Small intestine (tissue), 7 donors: ENCODE results near the gene SIT1. TPM values are rescaled to one million over a fixed set of nuclear protein-coding genes. Genes with fewer than 3 reads are reported as not detected.

ENCODE experiments used
- DNase-seq, 2 donors: peaks; one replicate each; pipeline versions ENCODE4 v3.0.0 to v3.0.0-alpha.2; 2013
- FAIRE-seq: peaks from 2 replicates; lab custom pipeline; 2012; peaks lifted over from hg19 to GRCh38; lab: Jason Lieb, UNC
- H3K27ac ChIP-seq, 3 donors: one replicate each; pipeline ENCODE4 v1.5.1; 2013; ENCODE audit warnings: low read length in 2 of 3, mild to moderate bottlenecking in 2 of 3, control low read depth in 1 of 3, inconsistent platforms in 1 of 3, low read depth in 1 of 3, moderate library complexity in 1 of 3
- H3K27me3 ChIP-seq, 3 donors: one replicate each; pipeline ENCODE4 v1.6.1; 2013; ENCODE audit warnings: low read length in 3 of 3, inconsistent platforms in 1 of 3; ENCODE audit not compliant: control insufficient read depth in 3 of 3, insufficient read depth in 3 of 3
- H3K36me3 ChIP-seq, 3 donors: one replicate each; pipeline ENCODE4 v1.6.1; 2013; ENCODE audit warnings: low read length in 3 of 3, inconsistent platforms in 1 of 3, low read depth in 1 of 3, mild to moderate bottlenecking in 1 of 3, moderate library complexity in 1 of 3; ENCODE audit not compliant: control insufficient read depth in 3 of 3, insufficient read depth in 2 of 3
- H3K4me1 ChIP-seq, 3 donors: one replicate each; pipeline ENCODE4 v1.6.1; 2013; ENCODE audit warnings: low read length in 2 of 3, inconsistent platforms in 1 of 3, low read depth in 1 of 3, mild to moderate bottlenecking in 1 of 3, moderate library complexity in 1 of 3; ENCODE audit not compliant: control insufficient read depth in 3 of 3, insufficient read depth in 2 of 3
- H3K4me3 ChIP-seq, 3 donors: one replicate each; pipeline ENCODE4 v1.5.1; 2013; ENCODE audit warnings: low read length in 3 of 3, control low read depth in 1 of 3, inconsistent platforms in 1 of 3, low read depth in 1 of 3, mild to moderate bottlenecking in 1 of 3, moderate library complexity in 1 of 3
- H3K9me3 ChIP-seq, 2 donors: one replicate each; pipeline ENCODE4 v1.6.1; 2013; ENCODE audit warnings: low read depth in 1 of 2, low read length in 1 of 2; ENCODE audit not compliant: control insufficient read depth in 2 of 2, insufficient read depth in 1 of 2
- WGBS, 3 donors: extraction: QIAGEN DNeasy Blood & Tissue Kit; methylation state at CpG; one replicate each; pipeline ENCODE4 v1.1.7; 2013; 5-methylcytosine and 5-hydroxymethylcytosine counted together
- polyA plus RNA-seq, 4 donors: library from polyadenylated mRNA; stranded (reverse) in 3 of 4; unstranded in 1 of 4; fragments of 200-250 nt in 3 of 4; fragments of 120-200 nt in 1 of 4; gene quantifications; one replicate each; pipeline versions ENCODE4 v1.2.1 to v1.2.3, GENCODE V29; 2013
- donor health status: healthy with polysubstance abuse.
- donor health status: control.
- donor health status: control.
- donor health status: Bipolar disorder and iron deficiency.
- donor health status: healthy.

Gene SIT1
- polyA plus RNA-seq, 4 donors, result 0.89 to 5.9 (median 1.4) TPM

DNA sequence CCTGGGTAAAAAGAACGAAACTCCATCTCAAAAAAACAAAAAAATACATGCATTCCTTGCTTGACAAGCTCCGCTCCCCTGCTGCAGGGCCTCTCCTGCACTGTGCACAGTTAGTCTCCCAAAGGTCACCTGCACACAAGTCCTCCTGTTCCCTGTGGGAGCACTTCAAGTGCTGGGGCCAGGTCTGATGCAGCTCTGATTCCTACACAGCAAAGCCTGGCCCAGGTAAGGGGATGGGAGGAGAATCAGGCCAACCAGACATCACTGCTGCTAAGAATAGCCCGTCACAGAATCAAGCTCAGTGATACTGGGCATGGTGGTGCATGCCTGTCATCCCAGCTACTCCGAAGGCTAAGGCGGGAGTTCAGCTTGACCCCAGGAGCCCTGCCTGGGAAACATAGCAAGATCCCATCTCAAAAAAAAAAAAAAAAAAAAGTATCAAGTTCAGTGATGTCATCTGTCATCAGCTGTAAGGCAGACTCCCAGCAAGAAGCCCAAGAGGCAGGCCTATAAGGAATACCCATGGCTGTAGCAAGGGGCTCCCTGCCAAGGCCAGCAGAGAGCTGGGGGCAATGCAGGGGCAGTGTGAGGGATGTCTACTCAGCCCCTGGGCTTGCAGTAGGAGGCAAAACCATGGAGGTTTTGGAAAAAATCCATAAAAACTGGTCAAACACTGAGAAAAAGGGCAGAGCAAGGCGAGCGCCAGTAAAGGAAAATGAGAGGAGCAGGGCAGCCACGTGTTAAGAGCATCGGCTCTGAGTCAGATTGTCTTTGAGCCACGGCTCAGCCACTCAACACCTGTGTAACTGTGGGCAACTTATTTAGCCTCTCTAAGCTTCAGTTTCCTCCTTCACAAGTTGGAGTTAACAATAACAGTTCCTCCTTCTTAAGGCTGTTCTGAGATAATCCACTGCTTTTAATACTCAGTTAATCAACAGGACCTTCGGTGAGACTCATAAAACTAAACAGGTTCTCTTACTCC, 35.8 kb upstream of the SIT1 start:
- FAIRE-seq (no peak), DNase-seq (no peak)
- 76 to 78% (median 77%) methylated on average over 11 of the region's 11 CpGs for WGBS, 3 donors

DNA sequence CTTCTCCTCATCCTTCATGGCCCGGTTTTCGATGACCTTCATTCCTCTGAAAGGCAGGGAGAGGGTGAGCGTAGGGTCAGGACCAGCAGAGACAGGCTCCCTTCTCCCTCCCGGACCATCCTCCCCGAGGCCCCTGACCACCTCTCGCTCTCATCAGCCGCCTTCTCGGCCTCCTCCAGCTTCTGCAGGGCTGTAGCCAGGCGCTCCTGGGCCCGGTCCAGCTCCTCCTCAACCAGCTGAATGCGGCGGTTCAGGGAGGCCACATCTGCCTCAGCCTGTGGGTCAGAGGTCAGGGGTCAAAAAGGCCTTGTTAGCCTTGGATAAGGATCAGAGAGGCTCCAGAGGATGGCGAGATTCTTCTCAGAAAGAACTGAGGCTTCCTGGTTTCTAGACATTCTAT, 34.8 kb upstream of the SIT1 start:
- DNase-seq (no peak), FAIRE-seq (no peak)
- H3K9me3 ChIP-seq, result no peaks in the 10 kb centered on the region
- H3K27me3 ChIP-seq, result peaks cover 0 to 6% (median 0%) of the 10 kb centered on the region in 3 donors
- H3K27ac ChIP-seq, result no peak overlapping the region
- peaks cover 6 to 12% (median 8%) of the 10 kb centered on the region in 3 donors for H3K4me1 ChIP-seq
- peaks cover 0 to 45% (median 0%) of the 10 kb centered on the region in 3 donors for H3K36me3 ChIP-seq
- no peak overlapping the region for H3K4me3 ChIP-seq
- WGBS, 3 donors, result 77 to 88% (median 81%) methylated on average over 13 of the region's 13 CpGs

More for the DNA sequence above, 35.8 kb upstream of the SIT1 start:
- peak overlapping the region in 1 of 3 donors; percentile 81 for H3K4me3 ChIP-seq
- no peak overlapping the region for H3K27ac ChIP-seq
- H3K36me3 ChIP-seq, result peaks cover 0 to 45% (median 0%) of the 10 kb centered on the region in 3 donors
- H3K9me3 ChIP-seq, result no peaks in the 10 kb centered on the region
- H3K27me3 ChIP-seq, result peaks cover 0 to 6% (median 0%) of the 10 kb centered on the region in 3 donors
- peaks cover 6 to 16% (median 8%) of the 10 kb centered on the region in 3 donors for H3K4me1 ChIP-seq

DNA sequence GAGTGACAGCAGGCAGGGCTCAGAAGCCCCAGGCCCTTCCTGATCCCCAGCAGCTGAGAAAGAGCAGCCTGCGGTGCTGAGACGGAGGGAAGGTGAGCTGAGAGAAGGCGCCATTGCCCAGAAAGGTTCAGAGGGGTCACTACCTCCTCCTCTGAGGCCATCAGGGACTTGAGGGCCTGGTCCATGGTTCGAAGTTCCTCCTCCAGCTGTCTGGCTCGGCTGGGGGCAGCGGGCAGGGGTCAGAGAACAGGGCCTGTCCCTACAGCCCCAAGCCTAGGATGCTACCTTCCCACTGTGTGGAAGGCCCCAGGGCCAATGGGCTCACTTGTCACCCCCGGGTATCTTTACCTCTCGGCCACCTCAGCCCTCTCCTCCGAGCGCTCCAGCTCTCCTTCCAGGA, 34.2 kb upstream of the SIT1 start:
- WGBS, 3 donors, result 88 to 93% (median 92%) methylated on average over 9 to 10 of the region's 10 CpGs
- no peaks in the 10 kb centered on the region for H3K9me3 ChIP-seq
- no peak overlapping the region for H3K27ac ChIP-seq
- no peak for FAIRE-seq
- H3K4me1 ChIP-seq, result peaks cover 6 to 12% (median 8%) of the 10 kb centered on the region in 3 donors
- peaks cover 0 to under 1% (median 0%) of the 10 kb centered on the region in 3 donors for H3K27me3 ChIP-seq
- H3K36me3 ChIP-seq, result peaks cover 0 to 45% (median 0%) of the 10 kb centered on the region in 3 donors
- no peak for DNase-seq
- no peak overlapping the region for H3K4me3 ChIP-seq

DNA sequence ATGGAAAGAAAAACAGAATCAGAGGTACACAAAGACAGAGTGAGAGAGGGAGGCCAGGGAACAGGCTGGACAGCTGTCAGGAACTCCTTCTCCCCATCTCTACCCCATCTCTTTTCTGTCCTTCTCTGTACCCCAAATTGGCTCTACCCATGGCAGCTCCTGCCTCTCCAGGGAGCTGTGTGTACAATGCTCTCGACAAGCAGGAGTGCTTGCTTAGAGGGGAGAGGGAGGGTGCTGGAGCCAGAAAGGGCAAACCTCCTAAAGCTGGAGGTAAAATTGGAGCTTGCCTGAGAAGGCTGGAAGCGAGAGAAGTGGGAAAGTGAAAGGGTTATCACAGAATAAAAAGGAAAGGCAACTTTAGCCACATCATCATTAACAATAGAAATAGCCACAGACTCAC, 32.6 kb upstream of the SIT1 start:
- H3K36me3 ChIP-seq, result peaks cover 0 to 45% (median 0%) of the 10 kb centered on the region in 3 donors
- no peak overlapping the region for H3K27ac ChIP-seq
- H3K9me3 ChIP-seq, result no peaks in the 10 kb centered on the region
- peaks cover 0 to 3% (median 0%) of the 10 kb centered on the region in 3 donors for H3K4me1 ChIP-seq
- no peak overlapping the region for H3K4me3 ChIP-seq
- DNase-seq, result no peak
- WGBS, 3 donors, result 63 to 80% (median 70%) methylated on average over 2 of the region's 2 CpGs
- no peaks in the 10 kb centered on the region for H3K27me3 ChIP-seq
- no peak for FAIRE-seq

- Histone ChIP-seq H3K4me1 (no peaks in the 10 kb centered on the region), H3K4me3 (no peak overlapping the region), H3K27me3 (no peaks in the 10 kb centered on the region), H3K36me3 (peaks cover 0 to 40% (median 0%) of the 10 kb centered on the region in 3 donors), H3K27ac (no peak overlapping the region), H3K9me3 (no peaks in the 10 kb centered on the region)
- DNase-seq, result no peak
- FAIRE-seq, result no peak
- 81 to 89% (median 86%) methylated on average over 10 of the region's 10 CpGs for WGBS, 3 donors
Observed at GRCh38 chr9:35682520-35683315, 32.0 kb upstream of the SIT1 start.

- no peak overlapping the region for H3K4me3 ChIP-seq
- H3K9me3 ChIP-seq, result no peaks in the 10 kb centered on the region
- H3K27ac ChIP-seq, result no peak overlapping the region
- 44 to 66% (median 62%) methylated on average over 6 of the region's 6 CpGs for WGBS, 3 donors
- no peak for DNase-seq
- FAIRE-seq, result no peak
- no peaks in the 10 kb centered on the region for H3K4me1 ChIP-seq
- peaks cover 0 to 36% (median 0%) of the 10 kb centered on the region in 3 donors for H3K36me3 ChIP-seq
- no peaks in the 10 kb centered on the region for H3K27me3 ChIP-seq
Observed at GRCh38 chr9:35682051-35682450, 31.3 kb upstream of the SIT1 start.

- Histone ChIP-seq H3K4me3 (no peak overlapping the region), H3K27ac (no peak overlapping the region), H3K36me3 (peaks cover 0 to 32% (median 0%) of the 10 kb centered on the region in 3 donors), H3K4me1 (no peaks in the 10 kb centered on the region), H3K9me3 (no peaks in the 10 kb centered on the region), H3K27me3 (peaks cover 0 to 2% (median 0%) of the 10 kb centered on the region in 3 donors)
- DNase-seq (no peak), FAIRE-seq (no peak)
- whole genome bisulfite sequencing, 3 donors, result 72 to 81% (median 76%) methylated on average over 3 of the region's 3 CpGs
Observed at GRCh38 chr9:35681341-35682002, 30.7 kb upstream of the SIT1 start.
